ENCODE measurements around the gene WNT7A. TPM values are rescaled to one million over a fixed set of nuclear protein-coding genes. Genes with fewer than 3 reads are reported as not detected.

Gene WNT7A
- total RNA-seq, 4 donors from 2014 or later, result not detected

DNA sequence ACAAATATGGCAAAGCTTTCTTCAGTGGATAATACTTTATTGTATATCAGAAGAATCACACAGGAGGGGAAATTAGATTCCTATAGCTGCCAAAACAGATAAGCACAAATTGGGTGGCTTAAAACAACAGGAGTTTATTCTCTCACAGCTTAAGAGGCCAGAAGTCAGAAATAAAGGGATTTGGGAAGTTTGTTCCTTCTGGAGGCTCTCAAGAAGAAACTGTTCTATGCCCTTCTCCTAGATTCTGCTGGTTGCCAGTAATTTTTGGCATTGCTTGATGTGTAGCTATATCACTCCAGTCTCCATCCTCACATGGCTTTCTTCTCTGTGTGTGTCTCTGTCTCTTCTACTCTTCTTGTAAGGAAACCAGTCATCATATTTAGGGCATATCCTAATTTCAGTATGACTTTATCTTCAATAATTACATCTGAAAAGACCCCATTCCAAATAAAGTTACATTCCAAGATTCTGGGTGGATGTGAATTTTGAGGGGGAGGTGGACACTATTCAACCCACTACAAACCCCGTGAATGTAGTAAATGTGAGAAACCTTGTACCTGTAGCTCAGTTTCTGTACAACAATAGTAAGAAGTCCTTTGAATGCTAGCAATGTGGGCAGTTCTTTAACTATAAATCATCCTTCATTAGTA lies 22.2 kb upstream of the WNT7A start:
- no peak for DNase-seq
- TF ChIP-seq CTCF (IDR thresholded peaks at IDR 0.05) (no peak), POLR2A (IDR thresholded peaks at IDR 0.05) (no peak)
- Histone ChIP-seq H3K9me3 (peaks cover 0 to 66% (median 17%) of the 10 kb centered on the region in 4 donors), H3K27ac (no peak overlapping the region), H3K4me1 (peaks cover 0 to under 1% (median 0%) of the 10 kb centered on the region in 4 donors), H3K27me3 (no peaks in the 10 kb centered on the region), H3K4me3 (no peak overlapping the region), H3K36me3 (no peaks in the 10 kb centered on the region)

DNA sequence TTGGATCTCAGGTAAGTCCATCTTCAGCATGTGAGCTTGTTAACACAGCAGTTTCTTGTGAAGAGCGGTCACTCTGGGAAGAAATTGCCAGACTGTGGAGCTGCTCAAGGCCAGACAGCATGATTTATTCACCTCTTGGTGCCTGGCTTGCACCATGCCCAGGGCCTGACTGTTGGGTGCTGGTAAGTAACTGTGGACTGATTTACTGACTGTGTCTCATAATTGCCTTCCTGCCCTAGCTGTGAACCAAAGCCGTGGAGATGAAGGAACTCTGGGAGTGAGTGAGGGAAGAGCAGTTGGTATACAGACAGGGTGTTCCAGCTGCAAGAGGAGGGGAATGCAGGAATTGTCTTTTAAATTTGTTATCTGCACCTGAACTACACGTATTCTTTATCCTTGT lies 18.5 kb upstream of the WNT7A start:
- no peak overlapping the region for H3K4me3 ChIP-seq
- peaks cover 0 to 35% (median 6%) of the 10 kb centered on the region in 4 donors for H3K9me3 ChIP-seq
- H3K36me3 ChIP-seq, result no peaks in the 10 kb centered on the region
- H3K27ac ChIP-seq, result no peak overlapping the region
- no peak for DNase-seq
- no peak for TF ChIP-seq POLR2A (IDR thresholded peaks at IDR 0.05)
- no peak for TF ChIP-seq CTCF (IDR thresholded peaks at IDR 0.05)
- no peaks in the 10 kb centered on the region for H3K27me3 ChIP-seq
- H3K4me1 ChIP-seq, result peaks cover 0 to 18% (median 5%) of the 10 kb centered on the region in 4 donors

- no peak for TF ChIP-seq POLR2A (IDR thresholded peaks at IDR 0.05)
- peak in 5 of 6 experiments; percentile 20 to 88 (median 82) for TF ChIP-seq CTCF (IDR thresholded peaks at IDR 0.05)
- no peak overlapping the region for H3K27ac ChIP-seq
- peaks cover 0 to 18% (median 5%) of the 10 kb centered on the region in 4 donors for H3K4me1 ChIP-seq
- H3K27me3 ChIP-seq, result no peaks in the 10 kb centered on the region
- DNase-seq, result peak in 2 of 3 donors; percentile 44 to 79
- H3K9me3 ChIP-seq, result peaks cover 0 to 18% (median 4%) of the 10 kb centered on the region in 4 donors
- H3K4me3 ChIP-seq, result peak overlapping the region in 3 of 4 donors; percentile 50 to 74 (median 56)
- H3K36me3 ChIP-seq, result no peaks in the 10 kb centered on the region
Observed at GRCh38 chr3:13896473-13897154, 16.7 kb upstream of the WNT7A start.

DNA sequence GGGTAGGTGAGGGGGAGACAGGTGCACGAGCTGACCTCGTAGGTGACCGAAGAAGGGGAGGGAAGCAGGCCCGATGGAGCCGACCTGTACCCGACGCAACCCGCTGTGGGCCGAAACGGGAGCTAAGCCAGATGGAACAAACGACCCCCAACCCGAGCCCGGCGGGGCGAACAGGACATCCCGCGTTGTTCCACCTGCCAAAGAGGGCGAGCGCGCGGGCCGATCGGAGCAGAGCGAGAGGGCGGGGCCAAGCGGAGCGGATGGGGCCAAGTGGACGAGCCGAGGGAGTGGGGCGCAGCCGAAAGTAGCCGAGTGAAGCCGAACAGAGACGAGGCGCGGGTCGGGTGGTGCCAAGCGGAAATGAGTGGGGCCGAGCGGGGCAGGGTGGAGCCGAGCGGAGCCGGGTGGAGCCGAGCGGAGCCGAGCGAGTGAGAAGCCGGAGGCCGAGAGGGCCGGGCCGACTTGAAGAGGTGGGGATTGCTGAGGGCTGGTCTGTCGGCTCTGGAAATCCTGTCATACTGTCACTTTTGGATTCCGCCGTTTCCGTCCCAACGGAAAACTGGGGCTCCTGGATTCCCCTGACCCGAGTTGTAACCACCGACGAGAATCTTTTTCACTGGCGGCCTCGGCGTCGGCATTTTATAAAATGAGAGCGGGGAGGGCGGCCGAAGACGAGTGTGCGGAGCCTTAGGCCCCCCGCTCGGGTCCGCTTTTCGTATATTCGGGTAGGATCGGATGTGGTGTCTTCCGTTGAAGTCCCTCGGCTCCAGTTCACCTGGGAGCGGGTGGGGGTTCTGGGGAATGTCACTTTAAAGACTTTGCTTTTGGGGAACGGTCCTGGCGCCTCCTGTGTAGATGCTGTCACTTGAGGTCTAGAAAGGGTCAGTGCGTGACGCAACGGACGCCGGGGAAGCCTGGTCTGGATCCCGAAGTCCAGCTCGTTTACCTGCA lies 15.6 kb upstream of the WNT7A start:
- H3K9me3 ChIP-seq, result peaks cover 0 to 7% (median 0%) of the 10 kb centered on the region in 4 donors
- no peaks in the 10 kb centered on the region for H3K36me3 ChIP-seq
- H3K4me3 ChIP-seq, result peak overlapping the region; percentile 50 to 74 (median 54)
- peaks cover 0 to 18% (median 5%) of the 10 kb centered on the region in 4 donors for H3K4me1 ChIP-seq
- peak overlapping the region; percentile 5 to 62 (median 60) for H3K27ac ChIP-seq
- H3K27me3 ChIP-seq, result no peaks in the 10 kb centered on the region
- no peak for TF ChIP-seq CTCF (IDR thresholded peaks at IDR 0.05)
- TF ChIP-seq POLR2A (IDR thresholded peaks at IDR 0.05), result peak; percentile 43 to 66
- peak; percentile 83 to 97 (median 96) for DNase-seq

DNA sequence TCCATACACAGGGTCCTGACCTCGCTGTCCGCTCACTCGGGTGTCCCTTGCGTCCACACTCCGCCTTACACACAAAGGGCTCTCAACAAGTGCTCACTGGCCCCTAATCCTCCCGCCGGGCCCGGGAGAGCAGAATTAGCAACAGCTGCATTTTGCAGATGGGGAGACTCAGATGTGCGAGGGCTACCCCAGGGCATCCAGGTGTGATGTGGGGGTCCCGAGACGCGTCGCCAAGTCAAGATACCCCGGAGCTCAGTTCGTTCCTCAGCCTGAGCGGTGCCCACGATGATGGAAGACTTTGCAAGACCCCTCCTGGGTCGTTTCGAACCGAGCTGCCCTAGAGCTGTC lies 14.9 kb upstream of the WNT7A start:
- peak overlapping the region in 1 of 4 donors; percentile 58 for H3K27ac ChIP-seq

More for the DNA sequence above, 14.9 kb upstream of the WNT7A start:
- TF ChIP-seq POLR2A (IDR thresholded peaks at IDR 0.05) (no peak), CTCF (IDR thresholded peaks at IDR 0.05) (no peak)
- DNase-seq, result no peak
- Histone ChIP-seq H3K4me1 (peaks cover 0 to 18% (median 5%) of the 10 kb centered on the region in 4 donors), H3K4me3 (peak overlapping the region; percentile 50 to 74 (median 54)), H3K27me3 (no peaks in the 10 kb centered on the region), H3K36me3 (no peaks in the 10 kb centered on the region), H3K9me3 (peaks cover 0 to 1% (median 0%) of the 10 kb centered on the region in 4 donors)
